Middle frontal gyrus (tissue), 1 donor: Measurements from ENCODE around the gene SFXN2.
"Not testable (repeated sequence)": the region's sequence is repeated elsewhere in the genome, so short reads cannot be mapped to it uniquely, and the experiment has no call there.

Experiments
- DNase-seq: peaks from one replicate; pipeline ENCODE4 v3.0.0-alpha.2; 2015; ENCODE audit warnings: low spot score; ENCODE audit errors: extremely low spot score

The SFXN2 gene

GRCh38 chr10:102720337-102720736 is 5.9 kb downstream of the SFXN2 start:
- DNase-seq: no peak

- DNase-seq: no peak
Observed at GRCh38 chr10:102720775-102721301, 6.4 kb downstream of the SFXN2 start.

GRCh38 chr10:102721954-102722353 is 7.5 kb downstream of the SFXN2 start:
- no peak for DNase-seq

- DNase-seq: no peak
Observed at GRCh38 chr10:102723989-102724388, 9.6 kb downstream of the SFXN2 start.

GRCh38 chr10:102726274-102726673 is 11.8 kb downstream of the SFXN2 start:
- DNase-seq: no peak

GRCh38 chr10:102727037-102727818 is 12.8 kb downstream of the SFXN2 start:
- DNase-seq: no peak

GRCh38 chr10:102729029-102730026 is 14.9 kb downstream of the SFXN2 start:
- DNase-seq: peak; percentile 79

GRCh38 chr10:102731222-102731800 is 16.9 kb downstream of the SFXN2 start:
- DNase-seq: no peak

GRCh38 chr10:102732661-102733060 is 18.2 kb downstream of the SFXN2 start:
- no peak for DNase-seq

- no peak for DNase-seq
Observed at GRCh38 chr10:102735065-102735562, 20.7 kb downstream of the SFXN2 start.

- DNase-seq: no peak
Observed at GRCh38 chr10:102738692-102739121, 24.3 kb downstream of the SFXN2 start.

GRCh38 chr10:102740229-102740628 is 25.8 kb downstream of the SFXN2 start:
- no peak for DNase-seq

GRCh38 chr10:102741726-102742237 is 27.3 kb downstream of the SFXN2 start:
- no peak for DNase-seq

- DNase-seq: not testable (repeated sequence)
Observed at GRCh38 chr10:102742313-102742712, 27.9 kb downstream of the SFXN2 start.

GRCh38 chr10:102743078-102743587 is 28.7 kb downstream of the SFXN2 start:
- no peak for DNase-seq

- DNase-seq: peak; percentile 98
Observed at GRCh38 chr10:102743588-102744373, 29.3 kb downstream of the SFXN2 start, which contains the start of gene WBP1L. Gene WBP1L (plus strand): TSS chr10:102743948. CDS start chr10:102744054, 106 bp downstream.

- DNase-seq: no peak
Observed at GRCh38 chr10:102744374-102745051, 30.1 kb downstream of the SFXN2 start.

- no peak for DNase-seq
Observed at GRCh38 chr10:102745157-102745556, 30.7 kb downstream of the SFXN2 start.

- no peak for DNase-seq
Observed at GRCh38 chr10:102752266-102752930, 38.0 kb downstream of the SFXN2 start.
